ENCODE results near the gene CDKAL1. TPM values are rescaled to one million over a fixed set of nuclear protein-coding genes. Genes with fewer than 3 reads are reported as not detected.
"Not testable (repeated sequence)": the region's sequence is repeated elsewhere in the genome, so short reads cannot be mapped to it uniquely, and the experiment has no call there.

The CDKAL1 gene
- total RNA-seq, 2 experiments from 2014 or later: 22.6 to 22.7 TPM

DNA sequence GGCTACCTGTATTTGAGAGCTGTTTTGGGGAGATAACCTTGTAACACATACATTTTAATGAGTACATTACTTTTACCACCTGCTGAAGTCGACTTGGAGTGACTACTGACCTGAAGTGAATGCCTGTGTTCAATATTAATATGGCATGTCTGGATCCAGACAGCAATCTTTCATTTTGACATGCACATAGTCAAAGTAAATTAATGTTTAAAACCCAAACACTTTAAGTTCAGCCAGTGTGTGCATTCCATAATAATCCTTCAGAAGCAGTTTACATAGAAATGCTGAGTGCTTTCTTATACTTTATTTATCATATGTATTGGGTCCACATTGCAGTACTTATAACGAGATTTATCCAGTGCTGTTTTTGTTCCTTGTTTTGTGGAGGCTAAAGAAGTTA is 38.0 kb downstream of the CDKAL1 start:
- Mint-ChIP-seq H3K4me1 (peaks cover 29% of the 10 kb centered on the region), H3K4me3 (no peak overlapping the region), H3K36me3 (peaks cover 9% of the 10 kb centered on the region), H3K27ac (no peak overlapping the region), H3K27me3 (no peaks in the 10 kb centered on the region), H3K9me3 (no peaks in the 10 kb centered on the region)
- DNase-seq: no peak

DNA sequence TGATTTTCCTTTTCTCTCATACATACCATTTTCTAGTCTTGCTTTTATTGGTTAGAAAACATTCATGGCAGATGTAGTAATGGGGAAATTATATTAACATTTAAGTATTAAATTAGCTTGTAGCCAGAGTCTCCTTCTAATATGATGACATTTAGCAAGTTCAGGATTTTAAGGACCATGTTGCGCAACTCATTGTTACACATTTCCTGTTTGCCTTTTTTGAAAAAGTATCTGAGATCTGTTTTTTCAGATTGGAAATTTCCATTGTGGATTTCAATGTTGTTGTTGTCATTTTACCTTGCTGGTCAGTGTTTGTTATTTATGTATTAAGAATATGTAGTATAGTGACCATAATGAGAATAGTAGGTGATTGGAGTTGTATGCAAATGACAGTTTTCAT is 38.7 kb downstream of the CDKAL1 start:
- H3K27me3 Mint-ChIP-seq: no peaks in the 10 kb centered on the region
- DNase-seq: no peak
- no peak overlapping the region for H3K27ac Mint-ChIP-seq
- peaks cover 31% of the 10 kb centered on the region for H3K4me1 Mint-ChIP-seq
- H3K4me3 Mint-ChIP-seq: no peak overlapping the region
- H3K36me3 Mint-ChIP-seq: peaks cover 12% of the 10 kb centered on the region
- H3K9me3 Mint-ChIP-seq: no peaks in the 10 kb centered on the region

DNA sequence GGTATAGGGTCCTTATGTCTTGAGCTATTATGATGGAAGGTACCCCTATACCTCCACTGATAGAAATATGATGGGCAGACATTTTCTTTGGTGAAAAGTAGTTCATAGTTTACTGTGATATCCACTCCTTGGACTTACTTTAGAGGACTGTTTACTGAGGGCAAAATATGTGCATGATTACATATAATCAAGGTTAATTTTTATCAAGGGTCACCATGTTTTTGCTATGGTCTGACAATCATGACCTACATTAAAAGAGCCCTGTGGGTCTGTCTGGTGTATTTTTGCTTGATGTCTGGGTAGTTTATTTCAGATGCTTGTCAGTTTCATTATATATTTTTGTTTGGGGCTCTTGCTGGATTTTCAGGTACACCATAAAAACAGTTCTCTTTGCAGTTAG is 40.1 kb downstream of the CDKAL1 start:
- H3K36me3 Mint-ChIP-seq: peaks cover 18% of the 10 kb centered on the region

DNA sequence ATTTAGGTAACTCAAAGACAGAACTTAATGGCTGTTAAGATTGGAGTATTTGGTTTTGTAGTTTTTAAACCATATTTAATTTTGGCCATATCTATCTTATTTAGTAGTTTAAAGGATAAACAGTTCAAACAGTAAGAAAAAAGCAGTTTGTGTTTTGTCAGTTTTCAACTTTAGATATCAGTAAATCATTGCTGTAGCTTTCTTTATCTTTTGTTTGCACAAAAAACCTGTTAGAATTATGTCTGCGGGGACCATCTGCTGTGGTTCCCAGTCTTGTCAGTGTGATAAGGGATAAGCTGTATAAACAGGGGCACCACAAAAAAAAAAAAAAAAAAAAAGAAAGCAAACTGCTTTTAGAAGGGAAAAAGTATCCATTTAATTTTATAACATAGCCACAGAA is 40.9 kb downstream of the CDKAL1 start:
- Mint-ChIP-seq H3K27me3 (no peaks in the 10 kb centered on the region), H3K27ac (no peak overlapping the region), H3K9me3 (no peaks in the 10 kb centered on the region), H3K4me3 (no peak overlapping the region), H3K4me1 (peaks cover 32% of the 10 kb centered on the region), H3K36me3 (peaks cover 20% of the 10 kb centered on the region)
- DNase-seq: no peak

More for the DNA sequence above, 40.1 kb downstream of the CDKAL1 start:
- H3K4me1 Mint-ChIP-seq: peaks cover 31% of the 10 kb centered on the region
- no peak overlapping the region for H3K27ac Mint-ChIP-seq
- H3K4me3 Mint-ChIP-seq: no peak overlapping the region
- H3K27me3 Mint-ChIP-seq: no peaks in the 10 kb centered on the region
- no peaks in the 10 kb centered on the region for H3K9me3 Mint-ChIP-seq
- no peak for DNase-seq

DNA sequence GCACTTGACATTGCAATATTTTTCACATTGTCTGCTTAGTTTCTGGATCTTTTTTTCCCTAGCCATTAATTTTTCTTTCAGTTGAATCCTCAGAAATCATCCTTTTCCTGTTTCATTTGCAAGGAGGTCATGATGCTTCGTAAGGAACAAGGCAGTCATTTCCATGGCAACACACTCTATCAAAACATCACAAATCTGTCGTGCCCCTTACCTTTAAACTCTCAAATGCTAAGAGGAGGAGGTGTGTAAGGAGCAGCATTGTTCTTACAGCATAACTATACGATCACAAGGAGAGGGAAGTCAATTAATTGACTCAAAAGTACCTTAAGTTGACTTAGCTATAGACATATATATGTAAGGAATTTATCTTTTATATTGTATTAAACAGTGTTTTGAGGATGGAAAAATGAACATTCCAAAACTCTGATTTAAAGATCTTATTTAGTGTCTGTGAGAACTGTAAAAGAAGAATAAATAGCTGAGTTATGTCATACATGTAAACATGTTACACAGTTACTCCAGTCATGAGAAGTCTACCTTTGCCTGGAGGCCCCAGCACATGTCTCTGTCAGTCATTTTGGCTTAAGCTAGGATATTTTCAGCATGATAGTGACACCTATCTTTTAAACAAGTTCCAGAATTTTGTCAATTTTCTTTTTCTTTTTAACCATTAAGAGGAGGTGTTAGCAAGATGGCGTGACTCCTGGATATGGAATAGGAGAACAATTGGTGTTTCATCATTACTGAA is 41.6 kb downstream of the CDKAL1 start:
- Mint-ChIP-seq H3K4me3 (no peak overlapping the region), H3K36me3 (peaks cover 20% of the 10 kb centered on the region), H3K9me3 (no peaks in the 10 kb centered on the region), H3K27ac (no peak overlapping the region), H3K27me3 (no peaks in the 10 kb centered on the region), H3K4me1 (peaks cover 34% of the 10 kb centered on the region)
- DNase-seq: no peak

DNA sequence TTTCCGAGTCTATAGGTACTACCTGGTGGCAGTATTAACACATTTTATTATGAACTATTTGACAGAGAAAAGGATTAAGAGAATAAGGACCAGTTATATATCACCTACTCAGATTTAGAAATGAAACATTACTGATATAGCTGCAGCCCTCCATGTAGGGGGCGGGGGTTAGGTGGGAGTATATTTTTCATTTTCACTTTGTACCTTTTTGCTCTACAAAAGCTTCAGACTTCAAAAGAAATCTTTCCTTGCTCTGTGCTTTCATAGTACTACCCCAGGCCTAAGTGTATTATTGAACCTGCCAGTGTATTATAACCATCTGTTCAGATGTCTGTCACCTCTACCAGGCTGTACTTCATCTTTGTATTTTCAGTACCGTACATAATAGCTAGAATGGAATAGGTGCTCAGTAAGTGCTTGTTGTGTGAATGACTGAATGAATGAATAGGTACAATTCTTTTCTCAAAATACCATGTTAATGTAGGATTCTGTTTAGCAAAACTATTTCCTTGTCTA is 43.0 kb downstream of the CDKAL1 start:
- H3K9me3 Mint-ChIP-seq: no peaks in the 10 kb centered on the region
- DNase-seq: no peak
- H3K4me1 Mint-ChIP-seq: peaks cover 30% of the 10 kb centered on the region
- peaks cover 20% of the 10 kb centered on the region for H3K36me3 Mint-ChIP-seq
- no peak overlapping the region for H3K4me3 Mint-ChIP-seq
- H3K27ac Mint-ChIP-seq: no peak overlapping the region
- H3K27me3 Mint-ChIP-seq: no peaks in the 10 kb centered on the region

DNA sequence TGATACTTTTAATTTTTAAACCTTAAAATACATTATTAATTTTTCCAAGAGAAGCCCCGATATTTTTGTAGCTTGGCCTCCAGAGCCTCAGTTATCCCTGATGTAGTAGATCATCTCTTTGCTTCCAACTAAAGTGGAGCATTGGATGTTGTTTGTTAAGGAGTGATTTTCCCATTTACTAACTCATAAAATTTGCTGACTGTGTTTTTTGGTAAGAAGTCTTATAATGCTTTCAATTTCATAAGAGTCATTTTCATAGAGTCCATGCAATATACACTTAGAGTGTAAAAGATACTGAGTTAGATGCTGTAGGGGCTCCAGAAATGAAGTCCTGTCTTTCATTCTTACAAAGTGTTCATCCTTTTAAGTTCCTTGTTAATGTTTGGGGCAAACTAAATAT is 46.8 kb downstream of the CDKAL1 start:
- H3K27me3 Mint-ChIP-seq: no peaks in the 10 kb centered on the region
- H3K4me1 Mint-ChIP-seq: peaks cover 21% of the 10 kb centered on the region
- DNase-seq: no peak
- peaks cover 26% of the 10 kb centered on the region for H3K36me3 Mint-ChIP-seq
- no peak overlapping the region for H3K27ac Mint-ChIP-seq
- no peak overlapping the region for H3K4me3 Mint-ChIP-seq
- H3K9me3 Mint-ChIP-seq: no peaks in the 10 kb centered on the region

DNA sequence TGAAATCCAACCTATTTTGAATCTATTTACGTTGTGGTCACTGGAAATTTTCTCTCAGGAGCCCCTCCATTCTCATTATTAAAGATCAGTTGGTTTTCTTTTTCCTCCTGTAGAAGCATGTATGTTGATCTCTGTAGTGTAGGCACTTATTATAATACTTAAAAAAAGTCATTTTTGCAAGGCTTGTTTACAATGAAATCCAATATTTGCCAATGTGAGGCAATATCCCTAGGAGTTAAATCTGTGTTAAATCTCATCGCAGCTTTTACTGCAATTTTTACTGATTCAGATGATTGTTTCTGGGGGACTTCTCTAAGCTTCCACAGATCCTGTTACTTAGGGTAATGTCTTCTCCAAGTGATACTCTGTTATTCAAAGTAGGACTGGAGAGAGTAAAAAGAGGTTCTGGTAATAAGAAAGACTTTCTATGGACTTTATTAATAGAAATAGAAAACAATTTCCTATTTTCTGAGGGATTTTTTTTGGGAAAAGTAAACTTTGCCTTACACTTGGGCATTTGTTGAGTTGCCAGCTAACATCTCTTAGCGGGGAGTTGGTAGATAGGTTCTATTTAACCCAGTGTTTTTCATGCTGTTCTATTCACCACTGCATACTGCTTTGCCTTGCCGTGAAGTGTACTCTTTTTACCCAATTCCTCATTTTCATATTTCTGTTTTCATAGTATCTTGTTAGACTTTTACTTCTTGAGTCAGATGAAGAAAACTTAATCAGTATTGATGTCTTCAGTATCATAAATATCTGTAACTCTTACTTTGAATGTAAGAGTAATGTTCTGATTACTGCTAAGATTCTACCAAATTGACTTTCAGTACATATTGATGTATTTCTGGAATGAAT is 48.6 kb downstream of the CDKAL1 start:
- DNase-seq: no peak
- H3K9me3 Mint-ChIP-seq: no peaks in the 10 kb centered on the region
- H3K27ac Mint-ChIP-seq: no peak overlapping the region
- peaks cover 14% of the 10 kb centered on the region for H3K4me1 Mint-ChIP-seq
- no peaks in the 10 kb centered on the region for H3K27me3 Mint-ChIP-seq
- H3K36me3 Mint-ChIP-seq: peaks cover 25% of the 10 kb centered on the region
- no peak overlapping the region for H3K4me3 Mint-ChIP-seq

DNA sequence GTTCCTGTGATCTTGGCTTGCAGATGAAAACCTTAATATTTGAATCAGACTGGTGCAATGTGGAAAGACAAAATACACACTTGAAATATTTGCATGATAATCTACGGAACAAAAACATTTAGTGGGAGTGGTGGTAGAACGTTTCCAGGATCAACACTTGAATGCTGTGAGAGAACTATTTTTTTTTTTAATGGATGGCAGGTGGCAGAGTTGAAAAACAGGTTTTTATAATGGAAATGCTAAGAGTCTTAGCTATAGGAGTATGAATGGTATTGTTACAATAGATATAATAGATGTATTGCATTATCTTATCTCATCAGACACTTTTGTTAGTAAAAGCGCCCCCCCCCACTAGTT is 49.2 kb downstream of the CDKAL1 start:
- peaks cover 23% of the 10 kb centered on the region for H3K36me3 Mint-ChIP-seq
- no peak overlapping the region for H3K27ac Mint-ChIP-seq
- no peak for DNase-seq
- peaks cover 19% of the 10 kb centered on the region for H3K4me1 Mint-ChIP-seq
- H3K4me3 Mint-ChIP-seq: no peak overlapping the region
- H3K9me3 Mint-ChIP-seq: no peaks in the 10 kb centered on the region
- no peaks in the 10 kb centered on the region for H3K27me3 Mint-ChIP-seq

DNA sequence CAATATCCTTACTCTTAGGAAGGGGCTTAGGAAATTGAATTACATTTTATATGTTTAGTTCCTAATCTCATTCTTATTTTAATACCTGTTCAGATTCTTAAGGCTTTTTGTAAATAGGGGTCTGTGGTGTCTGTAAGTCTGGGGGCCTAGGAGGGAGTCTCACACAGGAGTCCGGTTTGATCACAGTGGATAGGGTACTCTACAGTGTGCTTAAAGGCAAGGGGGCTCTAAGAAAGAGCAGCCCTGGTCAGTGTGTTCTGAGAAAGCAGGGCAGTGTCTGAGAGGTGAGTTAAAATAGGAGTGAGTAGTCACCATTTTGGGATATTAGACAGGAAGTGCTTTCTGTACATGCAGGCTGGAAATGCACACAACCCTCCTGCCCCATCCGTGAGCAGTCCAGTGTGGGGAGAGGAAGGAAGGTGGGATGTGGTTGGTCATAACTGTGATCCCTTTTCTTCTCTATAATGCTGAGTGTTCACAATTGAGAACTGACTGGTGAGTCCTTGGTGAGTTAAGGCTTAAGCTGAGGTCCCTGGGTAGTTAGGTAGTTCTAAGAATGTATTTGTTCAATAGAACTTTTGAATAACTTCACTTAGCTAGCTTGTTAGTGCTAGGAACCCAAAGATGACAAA is 50.0 kb downstream of the CDKAL1 start:
- no peak overlapping the region for H3K27ac Mint-ChIP-seq
- no peak for DNase-seq
- peaks cover 25% of the 10 kb centered on the region for H3K4me1 Mint-ChIP-seq
- H3K27me3 Mint-ChIP-seq: no peaks in the 10 kb centered on the region
- H3K36me3 Mint-ChIP-seq: peaks cover 18% of the 10 kb centered on the region
- H3K4me3 Mint-ChIP-seq: no peak overlapping the region
- H3K9me3 Mint-ChIP-seq: no peaks in the 10 kb centered on the region

DNA sequence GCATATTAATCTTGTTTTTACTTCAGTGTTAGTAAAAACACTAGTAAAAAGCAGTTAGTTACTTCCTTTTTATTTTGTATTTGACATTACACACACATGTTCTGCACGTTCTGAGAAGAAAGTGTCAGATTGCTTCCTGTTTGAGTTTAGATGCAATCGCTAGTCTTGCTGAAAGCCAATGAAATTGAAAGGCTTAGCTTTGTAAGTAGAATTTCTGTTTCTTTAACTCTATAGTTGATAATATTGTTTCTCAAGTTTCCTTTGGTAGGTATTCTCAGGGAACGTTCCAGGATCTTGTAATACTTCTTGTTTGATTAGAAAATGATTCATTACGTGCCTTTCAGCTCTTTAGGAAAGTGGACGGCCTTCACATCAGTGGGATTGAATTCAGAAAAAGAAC is 55.0 kb downstream of the CDKAL1 start:
- Mint-ChIP-seq H3K9me3 (peaks cover 6% of the 10 kb centered on the region), H3K36me3 (peaks cover 54% of the 10 kb centered on the region), H3K27ac (no peak overlapping the region), H3K27me3 (no peaks in the 10 kb centered on the region), H3K4me1 (peaks cover 18% of the 10 kb centered on the region), H3K4me3 (no peak overlapping the region)
- DNase-seq: no peak

DNA sequence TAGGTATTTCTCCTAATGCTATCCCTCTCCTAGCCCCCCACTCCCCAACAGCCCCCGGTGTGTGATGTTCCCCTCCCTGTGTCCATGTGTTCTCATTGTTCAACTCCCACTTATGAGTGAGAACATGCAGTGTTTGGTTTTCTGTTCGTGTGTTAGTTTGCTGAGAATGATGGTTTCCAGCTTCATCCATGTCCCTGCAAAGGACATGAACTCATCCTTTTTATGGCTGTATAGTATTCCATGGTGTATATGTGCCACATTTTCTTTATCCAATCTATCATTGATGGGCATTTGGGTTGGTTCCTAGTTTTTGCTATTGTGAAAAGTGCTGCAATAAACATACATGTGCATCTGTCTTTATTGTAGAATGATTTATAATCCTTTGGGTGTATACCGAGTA is 56.2 kb downstream of the CDKAL1 start:
- H3K4me1 Mint-ChIP-seq: peaks cover 18% of the 10 kb centered on the region
- DNase-seq, H3K27me3 Mint-ChIP-seq, H3K27ac Mint-ChIP-seq, H3K4me3 Mint-ChIP-seq: not testable (repeated sequence)
- H3K9me3 Mint-ChIP-seq: peaks cover 12% of the 10 kb centered on the region
- peaks cover 63% of the 10 kb centered on the region for H3K36me3 Mint-ChIP-seq

DNA sequence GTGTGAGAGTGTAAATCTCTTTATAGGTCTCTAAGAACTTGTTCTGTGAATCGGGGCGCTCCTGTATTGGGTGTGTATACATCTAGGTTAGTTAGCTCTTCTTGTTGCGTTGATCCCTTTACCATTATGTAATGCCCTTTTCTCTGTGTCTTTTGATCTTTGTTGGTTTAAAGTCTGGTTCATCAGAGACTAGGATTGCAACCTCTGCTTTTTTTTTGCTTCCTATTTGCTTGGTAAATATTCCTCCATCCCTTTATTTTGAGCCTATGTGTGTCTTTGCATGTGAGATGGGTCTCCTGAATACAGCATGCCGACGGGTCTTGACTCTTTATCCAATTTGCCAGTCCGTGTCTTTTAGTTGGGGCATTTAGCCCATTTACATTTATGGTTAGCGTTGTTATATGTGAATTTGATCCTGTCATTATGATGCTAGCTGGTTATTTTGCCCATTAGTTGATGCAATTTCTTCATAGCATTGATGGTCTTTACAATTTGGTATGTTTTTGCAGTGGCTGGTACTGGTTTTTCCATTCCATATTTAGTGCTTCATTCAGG is 60.1 kb downstream of the CDKAL1 start:
- not testable (repeated sequence) for H3K4me1 Mint-ChIP-seq, H3K27ac Mint-ChIP-seq, DNase-seq, H3K27me3 Mint-ChIP-seq, H3K4me3 Mint-ChIP-seq
- Mint-ChIP-seq H3K36me3 (peaks cover 59% of the 10 kb centered on the region), H3K9me3 (peaks cover 16% of the 10 kb centered on the region)

DNA sequence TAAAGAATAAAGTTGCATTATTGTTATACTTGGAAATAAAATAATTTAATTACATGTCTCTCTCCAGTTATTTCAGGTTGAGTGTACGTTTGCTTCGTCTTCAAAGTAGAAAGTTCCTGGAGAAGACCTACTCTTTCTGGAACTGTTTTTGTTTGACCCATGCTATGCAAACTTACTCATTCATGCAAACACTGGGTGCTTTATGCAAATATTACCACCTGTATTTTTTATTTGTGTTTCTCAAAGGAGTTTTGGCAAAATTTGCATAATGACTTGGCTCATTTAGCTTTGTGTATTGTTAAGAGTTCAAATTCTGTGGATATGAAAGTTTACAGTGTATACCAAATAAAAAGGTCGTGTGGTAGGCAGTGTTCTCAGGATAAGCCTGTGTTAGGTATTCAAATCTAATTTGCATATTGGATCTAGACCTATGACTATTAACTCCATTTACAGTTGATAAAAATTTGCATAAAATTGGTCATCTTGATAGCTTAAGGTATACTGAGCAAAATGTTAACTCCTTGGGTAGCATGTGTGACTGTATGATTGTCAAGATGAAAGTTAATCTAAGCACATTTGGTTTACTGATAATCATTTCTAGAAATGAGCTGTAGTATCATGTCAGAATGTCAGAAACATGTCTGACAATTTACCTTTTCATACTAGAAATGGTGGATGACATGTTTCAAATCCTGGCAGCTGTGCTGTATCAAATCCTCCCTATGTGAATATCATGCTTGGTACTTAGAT is 65.2 kb downstream of the CDKAL1 start:
- H3K27ac Mint-ChIP-seq: no peak overlapping the region
- no peaks in the 10 kb centered on the region for H3K27me3 Mint-ChIP-seq
- DNase-seq: no peak
- peaks cover 10% of the 10 kb centered on the region for H3K4me1 Mint-ChIP-seq
- H3K9me3 Mint-ChIP-seq: peaks cover 10% of the 10 kb centered on the region
- no peak overlapping the region for H3K4me3 Mint-ChIP-seq
- peaks cover 39% of the 10 kb centered on the region for H3K36me3 Mint-ChIP-seq

Data from activated naive CD8-positive, alpha-beta T cell treated with anti-CD3 and anti-CD28 coated beads for 36 hours (primary cell).